NCI-H187 (cell line): Measurements from ENCODE around the gene ECM1.

Experiments
- DNase-seq, 2 experiments: peaks; one replicate each; lab custom pipeline; 2025; lab: John Stamatoyannopoulos, UW

ECM1 gene

GRCh38 chr1:150558761-150559655, 51.1 kb downstream of the ECM1 start:
- DNase-seq = no peak

GRCh38 chr1:150559656-150560010, 51.7 kb downstream of the ECM1 start:
- DNase-seq = no peak

- DNase-seq = peak; percentile 24 to 45
Observed at GRCh38 chr1:150560011-150560438, 52.1 kb downstream of the ECM1 start.

- DNase-seq = peak; percentile 66 to 79
Observed at GRCh38 chr1:150560576-150561253, 52.8 kb downstream of the ECM1 start.

- DNase-seq = peak in 1 of 2 experiments; percentile 79
Observed at GRCh38 chr1:150561254-150561973, 53.5 kb downstream of the ECM1 start.

DNA sequence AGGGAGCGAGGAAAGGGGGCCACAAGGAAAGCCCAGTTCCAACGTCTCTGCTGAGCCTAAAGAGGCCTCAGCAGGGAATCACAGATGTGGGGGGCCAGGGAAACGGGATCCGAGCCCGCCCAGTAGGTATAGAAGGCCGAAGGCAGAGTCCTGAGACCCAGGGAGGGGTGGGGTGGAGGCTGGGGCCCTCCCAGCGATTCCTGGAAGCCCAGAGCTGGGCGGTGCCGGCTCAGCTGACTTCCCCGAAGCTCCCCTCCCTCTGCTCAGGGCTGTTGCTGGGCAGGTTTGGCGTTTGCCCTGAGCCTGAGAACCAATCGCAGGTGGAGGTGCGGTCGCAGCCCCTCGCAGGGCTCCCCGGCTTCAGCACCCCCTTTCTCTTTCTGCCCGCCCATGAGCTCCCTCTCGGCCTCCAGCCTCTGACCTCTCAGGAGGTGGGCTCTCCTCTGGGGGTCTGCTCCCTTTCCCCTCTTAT, 54.1 kb downstream of the ECM1 start:
- DNase-seq = peak; percentile 39 to 58

DNA sequence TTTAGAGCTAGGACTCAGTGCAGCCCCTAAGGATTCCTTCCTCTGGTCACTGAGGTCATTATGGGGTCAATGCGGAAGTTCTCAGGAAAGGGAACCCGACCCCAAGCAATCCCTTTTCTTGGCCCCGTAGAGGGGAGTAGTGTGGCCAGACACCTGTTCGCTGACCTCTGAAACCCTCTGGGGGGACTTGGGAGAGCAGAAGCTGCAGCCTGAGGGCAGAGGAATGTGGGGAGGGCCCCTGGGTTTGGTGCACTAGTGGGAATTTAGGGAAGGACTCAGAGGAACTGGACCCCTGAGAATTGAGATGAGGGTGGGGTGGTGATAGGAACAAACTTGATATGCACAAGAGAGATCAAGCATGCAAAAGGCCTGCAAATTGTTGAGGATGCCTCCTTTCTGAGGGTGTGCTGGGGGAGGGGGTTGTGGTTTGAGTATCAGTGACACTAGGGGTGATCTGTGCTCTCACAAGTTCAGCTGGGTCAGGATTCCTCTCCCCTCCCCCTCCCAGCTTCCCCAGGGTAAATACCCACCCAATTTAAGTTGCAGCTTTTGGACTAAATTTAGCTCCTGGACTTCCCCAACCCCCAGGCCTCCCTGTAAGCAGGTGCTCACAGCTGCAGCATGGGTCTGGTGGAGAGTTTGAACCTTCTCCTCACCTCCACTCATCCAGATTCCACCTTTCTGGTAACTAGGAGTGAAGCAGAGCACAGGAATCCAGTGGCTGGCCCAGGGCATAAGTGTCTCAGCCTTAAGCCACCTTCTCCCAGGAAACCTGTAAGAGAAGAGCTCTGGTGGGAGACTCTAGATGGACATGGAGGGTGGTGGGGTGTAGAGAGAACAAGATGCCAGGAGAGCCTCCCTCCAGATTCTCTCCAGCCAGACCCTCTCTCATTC, 54.8 kb downstream of the ECM1 start:
- DNase-seq = no peak
